Mononuclear cell (primary cell): ENCODE data around the gene ZNG1E. TPM values are rescaled to one million over a fixed set of nuclear protein-coding genes. Genes with fewer than 3 reads are reported as not detected.
"Not testable (repeated sequence)": the region's sequence is repeated elsewhere in the genome, so short reads cannot be mapped to it uniquely, and the experiment has no call there.

Experiments
- H3K27me3 ChIP-seq: 2 replicates; pipeline ENCODE4 v1.6.0; 2011; ENCODE audit warnings: low read length, control low read depth; ENCODE audit not compliant: insufficient read depth
- H3K4me1 ChIP-seq: 2 replicates; pipeline ENCODE4 v1.5.1; 2011; ENCODE audit warnings: mild to moderate bottlenecking, low read length, control low read depth; ENCODE audit not compliant: insufficient read depth
- H3K4me3 ChIP-seq: 2 replicates; pipeline ENCODE4 v1.5.1; 2011; ENCODE audit warnings: mild to moderate bottlenecking, low read length, moderate library complexity
- H3K9me3 ChIP-seq: 2 replicates; pipeline ENCODE4 v1.5.1; 2011; ENCODE audit warnings: low read depth, mild to moderate bottlenecking, control low read depth, low read length
- total RNA-seq: library from RNA; depleted of rRNA; stranded (reverse); fragments of >200 nt; gene quantifications from one replicate; pipeline ENCODE4 v1.2.3, GENCODE V29; 2012

Gene ZNG1E
- total RNA-seq: 40.3 TPM

DNA sequence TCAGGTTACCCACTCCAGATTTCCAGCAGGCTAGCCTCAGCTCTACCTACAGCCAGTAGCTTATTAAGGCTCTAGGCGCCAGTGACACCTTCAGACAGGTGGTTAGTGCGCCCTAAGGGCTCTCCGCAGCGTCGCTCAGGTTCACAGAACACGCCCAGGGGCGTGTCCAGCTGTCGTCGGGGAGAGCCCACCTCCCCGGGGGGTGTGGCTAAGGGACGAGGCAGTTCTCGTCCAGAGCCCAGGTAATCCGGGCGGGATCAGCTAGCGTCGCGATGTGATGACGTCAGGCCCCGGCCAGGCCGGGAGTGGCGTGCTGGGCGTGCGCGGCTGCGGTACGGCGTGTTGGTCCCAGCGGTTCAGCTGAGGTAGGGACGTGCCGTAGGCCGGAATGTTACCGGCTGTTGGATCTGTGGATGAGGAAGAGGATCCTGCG is at the start of gene ZNG1E:
TSS of gene ZNG1E (plus strand) at position 340 of the 433 bp plus-strand sequence. CDS start at position 389, 49 bp downstream.
- H3K27me3 ChIP-seq, H3K4me1 ChIP-seq, H3K9me3 ChIP-seq: not testable (repeated sequence)
- H3K4me3 ChIP-seq: peak within 1 kb of the TSS; percentile 36

GRCh38 chr9:65673579-65673978 is 2.1 kb upstream of the ZNG1E start:
- H3K4me1 ChIP-seq, H3K27me3 ChIP-seq, H3K9me3 ChIP-seq, H3K4me3 ChIP-seq: not testable (repeated sequence)

DNA sequence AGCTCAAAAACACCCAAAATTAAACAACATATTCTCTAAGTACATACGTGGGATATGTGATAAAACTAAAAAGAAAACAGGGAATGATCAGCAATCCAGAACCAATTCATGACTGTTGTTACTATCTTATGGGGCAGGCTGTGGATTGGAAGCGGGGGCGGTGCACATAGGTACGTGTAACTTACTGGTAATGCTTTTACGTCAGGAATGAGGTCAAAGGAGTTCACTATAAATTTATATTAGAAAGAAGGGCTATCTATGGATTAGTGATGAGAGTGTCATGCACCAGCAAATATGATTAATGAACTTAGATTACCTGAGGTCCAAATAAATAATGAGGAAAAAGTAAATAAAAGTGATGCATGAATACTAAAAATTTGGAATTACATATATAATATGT is 710 bp upstream of the ZNG1E start:
- not testable (repeated sequence) for H3K4me3 ChIP-seq, H3K9me3 ChIP-seq, H3K27me3 ChIP-seq, H3K4me1 ChIP-seq

DNA sequence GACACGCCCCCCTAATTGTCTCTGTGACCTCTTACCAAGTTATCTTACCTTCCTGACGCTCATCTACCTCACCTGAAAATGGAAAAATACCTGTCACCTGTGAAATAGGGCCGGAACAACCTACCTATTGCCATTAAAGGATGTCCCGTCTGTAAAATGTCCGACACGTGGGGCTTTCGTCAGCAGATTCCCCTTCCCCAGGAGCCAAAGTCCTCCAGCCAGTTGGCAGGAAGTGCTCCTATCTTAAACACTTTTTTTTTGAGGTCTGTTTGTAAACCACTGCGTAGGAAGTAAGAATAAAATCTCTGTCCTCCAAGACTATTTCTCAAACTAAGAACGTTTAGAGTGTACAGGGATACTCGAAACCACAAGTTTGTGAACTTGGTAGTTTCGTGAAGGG is 661 bp downstream of the ZNG1E start:
- not testable (repeated sequence) for H3K4me3 ChIP-seq, H3K27me3 ChIP-seq, H3K4me1 ChIP-seq, H3K9me3 ChIP-seq

- H3K27me3 ChIP-seq, H3K4me3 ChIP-seq, H3K4me1 ChIP-seq, H3K9me3 ChIP-seq: not testable (repeated sequence)
Measured at GRCh38 chr9:65678533-65678932, 2.8 kb downstream of the ZNG1E start.

DNA sequence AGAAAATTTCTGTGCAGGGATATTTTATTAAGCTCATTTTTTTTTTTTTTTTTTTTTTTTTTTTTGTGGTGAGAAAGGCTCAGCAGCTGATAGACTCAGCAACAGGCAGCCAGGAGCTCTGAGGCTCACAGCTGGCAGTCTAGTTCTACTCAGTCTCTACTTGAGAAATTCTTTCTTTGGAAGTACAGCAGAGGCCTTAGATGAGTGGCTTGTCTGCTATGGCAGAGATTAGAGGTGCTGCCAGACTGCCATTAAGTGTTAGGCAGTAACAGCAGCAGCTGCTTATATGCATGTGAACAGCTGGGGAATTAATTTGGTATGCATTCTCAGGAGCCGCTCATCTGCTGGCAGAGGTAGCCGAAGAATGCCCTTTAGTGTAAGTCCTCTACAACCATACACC is 27.8 kb downstream of the ZNG1E start:
- not testable (repeated sequence) for H3K9me3 ChIP-seq, H3K27me3 ChIP-seq, H3K4me1 ChIP-seq, H3K4me3 ChIP-seq

DNA sequence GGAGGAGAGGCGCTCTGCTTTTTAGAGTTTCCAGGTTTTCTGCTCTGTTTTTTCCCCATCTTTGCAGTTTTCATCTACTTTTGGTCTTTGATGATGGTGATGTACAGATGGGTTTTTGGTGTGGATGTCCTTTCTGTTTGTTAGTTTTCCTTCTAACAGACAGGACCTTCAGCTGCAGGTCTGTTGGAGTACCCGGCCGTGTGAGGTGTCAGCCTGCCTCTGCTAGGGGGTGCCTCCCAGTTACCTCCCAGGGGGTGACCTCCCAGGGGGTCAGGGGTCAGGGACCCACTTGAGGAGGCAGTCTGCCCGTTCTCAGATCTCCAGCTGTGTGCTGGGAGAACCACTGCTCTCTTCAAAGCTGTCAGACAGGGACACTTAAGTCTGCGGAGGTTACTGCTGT is 38.7 kb downstream of the ZNG1E start:
- not testable (repeated sequence) for H3K4me1 ChIP-seq, H3K9me3 ChIP-seq, H3K27me3 ChIP-seq, H3K4me3 ChIP-seq

DNA sequence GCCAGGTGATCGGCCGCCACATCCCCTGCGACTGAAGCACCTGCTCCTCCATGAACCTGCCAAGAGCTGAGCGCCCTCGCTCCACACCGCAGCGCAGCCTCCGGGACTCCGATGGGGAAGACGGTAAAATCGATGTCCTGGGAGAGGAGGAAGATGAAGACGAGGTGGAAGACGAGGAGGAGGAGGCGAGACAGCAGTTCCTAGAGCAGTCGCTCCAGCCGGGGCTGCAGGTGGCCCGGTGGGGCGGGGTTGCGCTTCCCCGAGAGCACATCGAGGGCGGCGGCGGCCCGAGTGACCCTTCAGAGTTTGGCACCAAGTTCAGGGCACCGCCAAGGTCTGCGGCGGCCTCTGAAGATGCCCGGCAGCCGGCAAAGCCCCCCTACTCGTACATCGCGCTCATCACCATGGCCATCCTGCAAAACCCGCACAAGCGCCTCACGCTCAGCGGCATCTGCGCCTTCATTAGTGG is 61.4 kb downstream of the ZNG1E start, which contains the start of gene FOXD4L4:
TSS of gene FOXD4L4 (plus strand) at position 51 of the 469 bp plus-strand sequence. CDS start at position 51, 0 bp downstream.
- not testable (repeated sequence) for H3K4me3 ChIP-seq, H3K9me3 ChIP-seq, H3K4me1 ChIP-seq, H3K27me3 ChIP-seq

- H3K4me1 ChIP-seq, H3K4me3 ChIP-seq, H3K27me3 ChIP-seq, H3K9me3 ChIP-seq: not testable (repeated sequence)
Measured at GRCh38 chr9:65738133-65738532, 62.4 kb downstream of the ZNG1E start.

Other genes with a start within 250 kb of the ZNG1E start
- not detected for gene FOXD4L4, start 61.2 kb downstream of the ZNG1E start, total RNA-seq